ENCODE results near the gene SNX21.

SNX21 gene

GRCh38 chr20:45813489-45813888, 20.1 kb upstream of the SNX21 start:
- Histone ChIP-seq H3K27me3 (ENCODE audit: insufficient read depth, poor library complexity, severe bottlenecking) (no peaks in the 10 kb centered on the region), H3K4me3 (replicated peaks; ENCODE audit: insufficient read depth, low read length) (peak overlapping the region; percentile 79), H3K27ac (replicated peaks) (peak overlapping the region; percentile 84; the same call in 1 of the 2 replicates)
- DNase-seq (ENCODE audit: low read depth in 1 of 2, low spot score in 1 of 2): no peak
- TF ChIP-seq, protein P1, sequence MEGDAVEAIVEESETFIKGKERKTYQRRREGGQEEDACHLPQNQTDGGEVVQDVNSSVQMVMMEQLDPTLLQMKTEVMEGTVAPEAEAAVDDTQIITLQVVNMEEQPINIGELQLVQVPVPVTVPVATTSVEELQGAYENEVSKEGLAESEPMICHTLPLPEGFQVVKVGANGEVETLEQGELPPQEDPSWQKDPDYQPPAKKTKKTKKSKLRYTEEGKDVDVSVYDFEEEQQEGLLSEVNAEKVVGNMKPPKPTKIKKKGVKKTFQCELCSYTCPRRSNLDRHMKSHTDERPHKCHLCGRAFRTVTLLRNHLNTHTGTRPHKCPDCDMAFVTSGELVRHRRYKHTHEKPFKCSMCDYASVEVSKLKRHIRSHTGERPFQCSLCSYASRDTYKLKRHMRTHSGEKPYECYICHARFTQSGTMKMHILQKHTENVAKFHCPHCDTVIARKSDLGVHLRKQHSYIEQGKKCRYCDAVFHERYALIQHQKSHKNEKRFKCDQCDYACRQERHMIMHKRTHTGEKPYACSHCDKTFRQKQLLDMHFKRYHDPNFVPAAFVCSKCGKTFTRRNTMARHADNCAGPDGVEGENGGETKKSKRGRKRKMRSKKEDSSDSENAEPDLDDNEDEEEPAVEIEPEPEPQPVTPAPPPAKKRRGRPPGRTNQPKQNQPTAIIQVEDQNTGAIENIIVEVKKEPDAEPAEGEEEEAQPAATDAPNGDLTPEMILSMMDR (IDR thresholded peaks at IDR 0.05; ENCODE audit: insufficient read depth, low read length): no peak
- TF ChIP-seq POLR2AphosphoS5 (IDR thresholded peaks at IDR 0.05; ENCODE audit: low read depth): no peak
- TF ChIP-seq REST (IDR thresholded peaks at IDR 0.05; ENCODE audit: insufficient replicate concordance, low read depth): no peak
- TF ChIP-seq GABPA (IDR thresholded peaks at IDR 0.05; ENCODE audit: low read depth): no peak
- TF ChIP-seq SPI1 (IDR thresholded peaks at IDR 0.05; ENCODE audit: borderline replicate concordance, low read depth): no peak

DNA sequence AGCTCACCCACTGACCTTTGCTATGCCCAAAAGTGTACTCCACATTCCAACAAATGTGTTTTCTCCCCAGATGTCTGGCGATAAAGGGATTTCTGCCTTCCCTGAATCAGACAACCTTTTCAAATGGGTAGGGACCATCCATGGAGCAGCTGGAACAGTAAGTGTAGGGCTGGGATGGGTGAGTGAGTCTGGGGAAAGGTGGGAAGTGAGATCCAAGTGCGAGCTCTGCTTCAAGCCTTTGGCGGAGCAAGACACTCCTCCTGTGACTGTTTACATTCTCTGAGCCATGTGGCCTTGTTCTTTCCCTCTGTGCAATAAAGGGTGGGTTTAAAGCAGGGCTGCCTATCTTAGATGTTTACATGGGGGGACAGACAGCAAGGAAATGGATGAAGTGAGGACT, 19.3 kb upstream of the SNX21 start:
- H3K27ac ChIP-seq (replicated peaks): no peak overlapping the region
- DNase-seq (ENCODE audit: low read depth in 1 of 2, low spot score in 1 of 2): no peak
- H3K4me3 ChIP-seq (replicated peaks; ENCODE audit: insufficient read depth, low read length): no peak overlapping the region
- H3K27me3 ChIP-seq (ENCODE audit: insufficient read depth, poor library complexity, severe bottlenecking): no peaks in the 10 kb centered on the region
- TF ChIP-seq SPI1 (IDR thresholded peaks at IDR 0.05; ENCODE audit: borderline replicate concordance, low read depth) (no peak), GABPA (IDR thresholded peaks at IDR 0.05; ENCODE audit: low read depth) (no peak), POLR2AphosphoS5 (IDR thresholded peaks at IDR 0.05; ENCODE audit: low read depth) (no peak), REST (IDR thresholded peaks at IDR 0.05; ENCODE audit: insufficient replicate concordance, low read depth) (no peak)
- TF ChIP-seq, protein P1 (IDR thresholded peaks at IDR 0.05; ENCODE audit: insufficient read depth, low read length): no peak

GRCh38 chr20:45816951-45817350, 16.6 kb upstream of the SNX21 start:
- DNase-seq (ENCODE audit: low read depth in 1 of 2, low spot score in 1 of 2): no peak
- Histone ChIP-seq H3K27me3 (ENCODE audit: insufficient read depth, poor library complexity, severe bottlenecking) (no peaks in the 10 kb centered on the region), H3K27ac (replicated peaks) (no peak overlapping the region), H3K4me3 (replicated peaks; ENCODE audit: insufficient read depth, low read length) (no peak overlapping the region)
- TF ChIP-seq POLR2AphosphoS5 (IDR thresholded peaks at IDR 0.05; ENCODE audit: low read depth): no peak
- TF ChIP-seq SPI1 (IDR thresholded peaks at IDR 0.05; ENCODE audit: borderline replicate concordance, low read depth): no peak
- no peak for TF ChIP-seq REST (IDR thresholded peaks at IDR 0.05; ENCODE audit: insufficient replicate concordance, low read depth)
- TF ChIP-seq, protein P1 (IDR thresholded peaks at IDR 0.05; ENCODE audit: insufficient read depth, low read length): no peak
- no peak for TF ChIP-seq GABPA (IDR thresholded peaks at IDR 0.05; ENCODE audit: low read depth)

All from HL-60 (cell line).